H1 (cell line): ENCODE data around the gene KCNE1. TPM values are rescaled to one million over a fixed set of nuclear protein-coding genes. Genes with fewer than 3 reads are reported as not detected.

Source experiments
- CTCF ChIA-PET: fragments of 300-600 bp; sonication (Branson Sonifier 250); formaldehyde crosslinking; loops from one replicate; lab custom pipeline; 2021; ENCODE audit not compliant: partially characterized antibody; lab: Charles Lee
- POLR2A ChIA-PET: fragments of 300-600 bp; sonication (Branson Sonifier 250); formaldehyde crosslinking; loops from one replicate; lab custom pipeline; 2021; ENCODE audit warnings: inconsistent platforms; ENCODE audit not compliant: partially characterized antibody; lab: Charles Lee
- DNase-seq, 2 experiments: peaks; one replicate each; pipeline versions ENCODE4 v3.0.0 to v3.0.0-alpha.2; 2010 to 2022; ENCODE audit warnings: low spot score in 2 of 2, low read depth in 1 of 2, mixed read lengths in 1 of 2
- FAIRE-seq: peaks from 2 replicates; lab custom pipeline; 2011; peaks lifted over from hg19 to GRCh38; lab: Jason Lieb, UNC
- H2AFZ ChIP-seq: 2 replicates; pipeline ENCODE4 v1.8.1; 2012; ENCODE audit warnings: low read length, inconsistent platforms
- H2AK5ac ChIP-seq: 2 replicates; pipeline ENCODE4 v1.6.1; 2013; ENCODE audit warnings: low read depth, low read length
- H2BK120ac ChIP-seq: replicated peaks from 2 replicates; pipeline ENCODE3; 2013; ENCODE audit warnings: low read depth, low read length, inconsistent platforms
- H2BK12ac ChIP-seq: 2 replicates; pipeline ENCODE4 v1.6.1; 2013; ENCODE audit warnings: low read depth, low read length
- H2BK15ac ChIP-seq: 2 replicates; pipeline ENCODE4 v1.6.1; 2013; ENCODE audit warnings: low read length
- H2BK20ac ChIP-seq: 2 replicates; pipeline ENCODE4 v1.6.1; 2013; ENCODE audit warnings: low read length
- H2BK5ac ChIP-seq: 2 replicates; pipeline ENCODE4 v1.6.1; 2013; ENCODE audit warnings: low read depth, low read length
- H3K14ac ChIP-seq: 2 replicates; pipeline ENCODE4 v1.6.1; 2013; ENCODE audit warnings: inconsistent platforms; ENCODE audit not compliant: insufficient read length
- H3K18ac ChIP-seq: 2 replicates; pipeline ENCODE4 v1.6.1; 2013; ENCODE audit warnings: low read length; ENCODE audit errors: extremely low read depth
- H3K23ac ChIP-seq: 2 replicates; pipeline ENCODE4 v1.6.1; 2013; ENCODE audit warnings: inconsistent platforms; ENCODE audit not compliant: insufficient read length
- H3K23me2 ChIP-seq: 2 replicates; pipeline ENCODE4 v1.6.1; 2013; ENCODE audit warnings: low read depth, low read length
- H3K27ac ChIP-seq: 2 replicates; pipeline ENCODE4 v1.6.1; 2011; ENCODE audit warnings: low read depth, low read length, inconsistent platforms
- H3K27me3 ChIP-seq, 4 experiments: replicated peaks in 1 of 4; 1 replicate in 1 of 4; 2 replicates in 3 of 4; pipeline versions ENCODE4 v1.6.1 to v1.8.1; 2011 to 2013; ENCODE audit warnings: low read length in 3 of 4, mild to moderate bottlenecking in 3 of 4, inconsistent platforms in 2 of 4, mixed read lengths in 2 of 4, moderate library complexity in 1 of 4; ENCODE audit not compliant: control insufficient read depth in 3 of 4, insufficient read depth in 3 of 4; ENCODE audit errors: extremely low read depth in 1 of 4
- H3K36me3 ChIP-seq, 4 experiments: 2 replicates each; pipeline versions ENCODE4 v1.6.1 to v1.8.1; 2011 to 2013; ENCODE audit warnings: mild to moderate bottlenecking in 4 of 4, low read length in 3 of 4, moderate library complexity in 2 of 4, control low read depth in 1 of 4, inconsistent platforms in 1 of 4; ENCODE audit not compliant: insufficient read depth in 4 of 4, control insufficient read depth in 2 of 4
- H3K4ac ChIP-seq: replicated peaks from 2 replicates; pipeline ENCODE3; 2013; ENCODE audit warnings: low read length, low read depth, mixed read lengths, inconsistent platforms; ENCODE audit not compliant: insufficient read length
- H3K4me1 ChIP-seq, 4 experiments: replicated peaks in 1 of 4; 1 replicate in 1 of 4; 2 replicates in 3 of 4; pipeline versions ENCODE4 v1.6.1 to v1.8.1; 2011 to 2013; ENCODE audit warnings: low read length in 3 of 4, inconsistent platforms in 2 of 4, mixed read lengths in 1 of 4; ENCODE audit not compliant: insufficient read depth in 4 of 4, control insufficient read depth in 3 of 4
- H3K4me2 ChIP-seq, 2 experiments: 2 replicates each; pipeline versions ENCODE4 v1.6.1 to v1.8.1; 2011 to 2013; ENCODE audit warnings: low read depth in 2 of 2, low read length in 2 of 2, control low read depth in 1 of 2, inconsistent platforms in 1 of 2, mild to moderate bottlenecking in 1 of 2; ENCODE audit not compliant: insufficient read depth in 1 of 2
- H3K4me3 ChIP-seq, 4 experiments: fragments of 200-600, 300-600 bp in 1 of 4; sonication (generic), shearing (Covaris generic), sonication (Bioruptor Twin) in 1 of 4; 2 replicates each; pipeline versions ENCODE4 v1.5.1 to v1.8.1; 2011 to 2016; ENCODE audit warnings: low read length in 4 of 4, low read depth in 3 of 4, control low read depth in 2 of 4, inconsistent platforms in 2 of 4, mild to moderate bottlenecking in 2 of 4, mixed read lengths in 1 of 4, moderate library complexity in 1 of 4; ENCODE audit not compliant: insufficient read depth in 2 of 4; ENCODE audit errors: extremely low read depth in 1 of 4
- H3K56ac ChIP-seq: replicated peaks from 2 replicates; pipeline ENCODE3; 2013; ENCODE audit warnings: low read depth, mild to moderate bottlenecking, mixed read lengths, low read length, inconsistent platforms; ENCODE audit not compliant: insufficient read length
- H3K79me1 ChIP-seq: 2 replicates; pipeline ENCODE4 v1.6.1; 2013; ENCODE audit warnings: low read depth, low read length, control low read depth
- H3K79me2 ChIP-seq, 2 experiments: 2 replicates each; pipeline versions ENCODE4 v1.6.1 to v1.8.1; 2012 to 2013; ENCODE audit warnings: low read length in 2 of 2, mild to moderate bottlenecking in 2 of 2, inconsistent platforms in 1 of 2; ENCODE audit not compliant: insufficient read depth in 2 of 2, control insufficient read depth in 1 of 2
- H3K9ac ChIP-seq, 4 experiments: replicated peaks in 1 of 4; 1 replicate in 1 of 4; 2 replicates in 3 of 4; pipeline versions ENCODE4 v1.6.1 to v1.8.1; 2011 to 2013; ENCODE audit warnings: low read depth in 3 of 4, low read length in 3 of 4, control low read depth in 2 of 4, mild to moderate bottlenecking in 2 of 4, moderate library complexity in 2 of 4, inconsistent platforms in 1 of 4; ENCODE audit errors: extremely low read depth in 1 of 4
- H3K9me3 ChIP-seq, 2 experiments: 2 replicates each; pipeline versions ENCODE4 v1.6.1 to v1.8.1; 2012 to 2013; ENCODE audit warnings: mild to moderate bottlenecking in 2 of 2, moderate library complexity in 2 of 2, control low read depth in 1 of 2, inconsistent platforms in 1 of 2, low read depth in 1 of 2, low read length in 1 of 2, mixed read lengths in 1 of 2; ENCODE audit not compliant: insufficient read depth in 2 of 2
- H4K20me1 ChIP-seq, 2 experiments: replicated peaks in 1 of 2; 2 replicates each; pipeline versions ENCODE3 to v1.8.1; 2011 to 2013; ENCODE audit warnings: inconsistent platforms in 2 of 2, low read length in 2 of 2, mild to moderate bottlenecking in 1 of 2; ENCODE audit not compliant: insufficient read depth in 2 of 2, control insufficient read depth in 1 of 2
- H4K5ac ChIP-seq: 2 replicates; pipeline ENCODE4 v1.6.1; 2013; ENCODE audit warnings: low read length, low read depth, mixed read lengths, inconsistent platforms; ENCODE audit not compliant: insufficient read length
- H4K8ac ChIP-seq: 2 replicates; pipeline ENCODE4 v1.8.0; 2013; ENCODE audit warnings: mild to moderate bottlenecking, moderate library complexity, low read length, inconsistent platforms; ENCODE audit not compliant: insufficient read depth; ENCODE audit errors: extremely low read depth
- H4K91ac ChIP-seq: replicated peaks from 2 replicates; pipeline ENCODE3; 2013; ENCODE audit warnings: low read length, mixed read lengths, inconsistent platforms; ENCODE audit not compliant: insufficient read length
- BCL11A ChIP-seq, 2 experiments: IDR thresholded peaks; one replicate each; pipeline ENCODE4 v1.6.1; 2011; ENCODE audit warnings: low read depth in 2 of 2, low read length in 2 of 2, mild to moderate bottlenecking in 2 of 2
- CHD2 ChIP-seq: IDR thresholded peaks from 2 replicates; pipeline ENCODE4 v1.6.1; 2012; ENCODE audit warnings: low read length, improper control_type of control experiment
- EZH2 ChIP-seq: fragments of 200-600 bp; sonication (generic); IDR thresholded peaks from 2 replicates; pipeline ENCODE4 v1.7.1; 2012; ENCODE audit warnings: low read depth, mild to moderate bottlenecking, moderate library complexity, low read length, inconsistent platforms; ENCODE audit not compliant: severe bottlenecking
- JUND ChIP-seq: IDR thresholded peaks from 2 replicates; pipeline ENCODE4 v1.6.1; 2011; ENCODE audit warnings: mild to moderate bottlenecking, improper control_type of control experiment, low read length
- KDM1A ChIP-seq: fragments of 200-600, 300-600 bp; sonication (generic); IDR thresholded peaks from 2 replicates; pipeline ENCODE4 v1.7.1; 2016; ENCODE audit warnings: mild to moderate bottlenecking, low read length, borderline replicate concordance
- MAFK ChIP-seq: IDR thresholded peaks from 2 replicates; pipeline ENCODE4 v1.6.1; 2012; ENCODE audit warnings: low read depth, mild to moderate bottlenecking, improper control_type of control experiment, low read length
- RFX5 ChIP-seq: IDR thresholded peaks from 2 replicates; pipeline ENCODE4 v1.6.1; 2011; ENCODE audit warnings: low read depth, low read length, improper control_type of control experiment, borderline replicate concordance
- RXRA ChIP-seq: IDR thresholded peaks from 2 replicates; pipeline ENCODE4 v1.6.1; 2011; ENCODE audit warnings: low read depth, mild to moderate bottlenecking, low read length, moderate library complexity; ENCODE audit not compliant: insufficient read depth
- SP2 ChIP-seq: IDR thresholded peaks from 2 replicates; pipeline ENCODE4 v1.6.1; 2012; ENCODE audit warnings: mild to moderate bottlenecking, low read length, inconsistent platforms
- ZNF274 ChIP-seq: IDR thresholded peaks from 2 replicates; pipeline ENCODE4 v1.7.0; 2012; ENCODE audit warnings: low read length, borderline replicate concordance; ENCODE audit errors: extremely low read depth
- WGBS, 2 experiments: shearing (Covaris generic) in 1 of 2; methylation state at CpG; one replicate each; pipeline versions ENCODE4 v1.1.6 to v1.1.7; 2013 to 2015; ENCODE audit warnings: low lambda C conversion rate in 2 of 2, mixed read lengths in 2 of 2, inconsistent platforms in 1 of 2, low coverage in 1 of 2, missing lambda C conversion rate in 1 of 2; ENCODE audit not compliant: insufficient replicate concordance in 2 of 2, insufficient coverage in 1 of 2, insufficient read length in 1 of 2; ENCODE audit errors: extremely low coverage in 1 of 2, missing lambda C conversion rate in 1 of 2; 5-methylcytosine and 5-hydroxymethylcytosine counted together
- polyA plus RNA-seq, 7 experiments: library from polyadenylated mRNA; depleted of rRNA in 3 of 7; stranded (reverse) in 5 of 7; unstranded in 2 of 7; fragments of >200 nt in 5 of 7; fragments of 200-250 nt in 2 of 7; gene quantifications; 1 replicate in 5 of 7; 2 replicates in 1 of 7; 4 replicates in 1 of 7; pipeline versions ENCODE4 v1.2.1 to v1.2.3, GENCODE V29; 2011 to 2013; ENCODE audit warnings: missing spikeins in 2 of 7, mixed read lengths in 2 of 7
- total RNA-seq: library from RNA; stranded (reverse); fragmentation: NEBNext Ultra II Directional; extraction: Animal tissue kit (Norgen Biotek cat#: 25700); gene quantifications from 2 replicates; pipeline ENCODE4 v1.2.1, GENCODE V29; 2021
- TF ChIP-seq, protein P1 (sequence below): IDR thresholded peaks from 2 replicates; pipeline ENCODE4 v1.6.1; 2011; ENCODE audit warnings: low read length, improper control_type of control experiment

KCNE1 gene
- total and polyA plus RNA-seq, 2 of the 8 experiments (the other 6 are each of a cell fraction or from before 2014, with no cell fraction given), result 0.08 to 0.28 TPM

DNA sequence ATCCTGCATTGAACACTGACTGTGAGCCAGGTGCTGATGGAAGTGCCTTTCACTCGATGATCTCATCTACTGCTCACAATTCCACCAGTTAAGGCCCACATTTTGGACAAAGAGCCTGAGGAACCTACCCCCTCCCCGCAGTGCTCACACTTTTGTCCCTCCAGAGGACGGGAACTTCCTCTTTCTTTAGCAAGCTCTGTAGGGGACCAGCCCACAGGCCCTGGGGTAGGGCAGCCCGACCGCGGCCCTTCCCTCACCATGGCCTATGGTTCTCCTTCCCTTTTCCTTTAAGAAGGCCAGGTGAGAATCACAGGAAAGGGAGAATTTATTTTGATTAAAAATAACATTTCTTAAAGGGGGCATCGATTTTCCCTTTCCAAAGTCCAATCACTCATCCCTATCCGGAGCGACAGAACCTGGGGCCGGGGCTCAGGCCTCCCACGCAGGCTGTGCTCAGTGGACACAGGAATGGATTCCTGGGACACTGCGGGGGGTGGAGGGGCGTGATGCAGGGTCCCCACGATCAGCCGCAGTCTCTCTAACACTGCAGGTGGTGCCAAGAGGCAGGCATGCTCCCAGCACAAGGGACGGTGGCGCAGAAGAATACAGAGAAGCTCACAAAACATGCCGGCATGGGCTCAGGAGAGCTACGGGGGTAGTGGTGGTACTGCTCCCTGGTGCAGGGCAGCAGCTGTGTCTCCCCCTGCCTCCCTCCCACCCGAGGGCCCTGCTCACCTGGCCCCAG, 8.9 kb upstream of the KCNE1 start:
- no peaks in the 10 kb centered on the region for H3K9me3 ChIP-seq
- no peak overlapping the region for H3K27ac ChIP-seq
- 0 out of 8 replicates have a peak, but pooled peaks cover 0 to 2% (median 0%) of the 10 kb centered on the region in 4 experiments for H3K36me3 ChIP-seq
- H3K4me2 ChIP-seq, result no peak overlapping the region
- no peak overlapping the region for H4K8ac ChIP-seq
- H2BK120ac ChIP-seq, result no peak overlapping the region
- DNase-seq (no peak), FAIRE-seq (no peak)
- peak overlapping the region; percentile 38 for H4K91ac ChIP-seq
- H3K23me2 ChIP-seq, result no peaks in the 10 kb centered on the region
- H4K5ac ChIP-seq, result no peak overlapping the region
- H2BK15ac ChIP-seq, result 0 out of 2 replicates have a peak overlapping the region, but pooled peaks have one; percentile 61
- H3K14ac ChIP-seq, result no peak overlapping the region
- H2BK12ac ChIP-seq, result peak overlapping the region; percentile 68; the same call in 1 of the 2 replicates
- H2AFZ ChIP-seq, result no peak overlapping the region
- H3K27me3 ChIP-seq, result no peaks in the 10 kb centered on the region; a peak in 2 of 7 replicates
- WGBS, 2 experiments, result 95% methylated on average over 16 of the region's 20 CpGs; no CpG with 5 or more reads in 1 of the 2 experiments
- H2AK5ac ChIP-seq, result no peak overlapping the region
- H3K4me3 ChIP-seq, result no peak overlapping the region
- H3K79me1 ChIP-seq, result no peaks in the 10 kb centered on the region
- no peaks in the 10 kb centered on the region for H3K79me2 ChIP-seq
- H3K4me1 ChIP-seq, result peaks cover 4 to 14% (median 11%) of the 10 kb centered on the region in 4 experiments
- ChIA-PET POLR2A (no interaction called here), CTCF (interaction anchor here (1.0 to 3.9 kb wide), 9 partner anchors 10 to 82 kb away, joined by 3 to 28 read pairs (median 10); no protein-coding TSS in a partner anchor)
- H2BK20ac ChIP-seq, result no peak overlapping the region
- no peak overlapping the region for H3K9ac ChIP-seq
- H3K56ac ChIP-seq, result no peak overlapping the region
- H3K23ac ChIP-seq, result no peak overlapping the region
- peak overlapping the region; percentile 19; the same call in 1 of the 2 replicates for H3K18ac ChIP-seq
- H3K4ac ChIP-seq, result no peak overlapping the region
- no peak overlapping the region for H2BK5ac ChIP-seq
- H4K20me1 ChIP-seq, result no peaks in the 10 kb centered on the region
- TF ChIP-seq MAFK, result no peak
- TF ChIP-seq RXRA, result no peak
- TF ChIP-seq JUND, result no peak
- no peak for TF ChIP-seq RFX5
- no peak for TF ChIP-seq ZNF274
- TF ChIP-seq CHD2, result no peak
- TF ChIP-seq EZH2, result no peak
- TF ChIP-seq BCL11A (IDR thresholded peaks at IDR 0.05; ENCODE audit: low read depth in 2 of 2, low read length in 2 of 2), result no peak
- no peak for TF ChIP-seq KDM1A
- TF ChIP-seq SP2, result no peak
- TF ChIP-seq, protein P1, sequence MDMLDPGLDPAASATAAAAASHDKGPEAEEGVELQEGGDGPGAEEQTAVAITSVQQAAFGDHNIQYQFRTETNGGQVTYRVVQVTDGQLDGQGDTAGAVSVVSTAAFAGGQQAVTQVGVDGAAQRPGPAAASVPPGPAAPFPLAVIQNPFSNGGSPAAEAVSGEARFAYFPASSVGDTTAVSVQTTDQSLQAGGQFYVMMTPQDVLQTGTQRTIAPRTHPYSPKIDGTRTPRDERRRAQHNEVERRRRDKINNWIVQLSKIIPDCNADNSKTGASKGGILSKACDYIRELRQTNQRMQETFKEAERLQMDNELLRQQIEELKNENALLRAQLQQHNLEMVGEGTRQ, result no peak
